AG10803 (cell line): ENCODE results near the gene WNT9A.

ENCODE experiments used
- DNase-seq: peaks from one replicate; pipeline ENCODE4 v3.0.0; 2010; ENCODE audit warnings: low read depth
- H3K4me3 ChIP-seq: 2 replicates; pipeline ENCODE4 v1.5.1; 2011; ENCODE audit warnings: mild to moderate bottlenecking, low read length, control low read depth
- TF ChIP-seq, protein P1 (sequence below): conservative IDR thresholded peaks from 2 replicates; pipeline ENCODE4 v1.5.1; 2011; ENCODE audit warnings: mild to moderate bottlenecking, low read length, control low read depth, inconsistent platforms

WNT9A gene

DNA sequence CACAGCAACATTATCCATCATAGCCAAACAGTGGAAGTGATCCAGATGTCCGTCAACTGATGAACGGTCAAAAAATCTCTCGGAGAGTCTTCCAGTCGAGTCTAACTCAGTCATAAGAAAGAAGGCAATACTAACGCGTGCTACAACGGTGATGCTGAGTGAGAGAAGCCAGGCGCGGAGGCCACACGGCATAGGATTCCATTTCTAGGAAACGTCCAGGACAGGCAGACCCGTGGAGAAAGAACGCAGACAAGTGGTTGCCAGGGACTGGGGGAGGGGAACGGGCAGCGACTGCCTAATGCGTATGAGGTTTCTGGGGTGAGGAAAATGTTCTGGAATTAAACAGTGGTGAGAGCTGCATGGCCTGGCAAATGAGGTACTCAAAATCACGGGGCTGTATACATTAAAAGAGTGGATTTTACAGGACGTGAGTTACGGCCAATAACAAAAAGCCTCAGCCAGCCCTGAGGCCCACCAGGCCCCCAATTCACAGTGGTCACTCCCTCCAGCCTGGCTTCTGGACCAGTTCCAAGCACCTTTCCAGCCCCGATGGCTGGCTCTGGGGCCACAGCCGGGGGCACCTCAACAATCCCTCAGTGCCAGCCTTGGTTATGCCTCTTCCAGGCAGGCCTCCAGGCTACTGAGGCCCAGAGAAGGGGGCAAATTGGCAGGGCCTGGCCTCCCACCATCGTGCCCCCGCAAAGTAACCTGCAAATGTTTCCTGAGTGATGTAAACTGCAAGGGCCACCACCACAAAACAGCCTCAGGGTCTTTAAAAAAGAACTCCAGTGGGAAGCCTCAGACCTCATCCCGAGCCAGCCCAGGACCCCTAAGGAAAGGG is 3.4 kb downstream of the WNT9A start:
- DNase-seq, result no peak
- TF ChIP-seq, protein P1, sequence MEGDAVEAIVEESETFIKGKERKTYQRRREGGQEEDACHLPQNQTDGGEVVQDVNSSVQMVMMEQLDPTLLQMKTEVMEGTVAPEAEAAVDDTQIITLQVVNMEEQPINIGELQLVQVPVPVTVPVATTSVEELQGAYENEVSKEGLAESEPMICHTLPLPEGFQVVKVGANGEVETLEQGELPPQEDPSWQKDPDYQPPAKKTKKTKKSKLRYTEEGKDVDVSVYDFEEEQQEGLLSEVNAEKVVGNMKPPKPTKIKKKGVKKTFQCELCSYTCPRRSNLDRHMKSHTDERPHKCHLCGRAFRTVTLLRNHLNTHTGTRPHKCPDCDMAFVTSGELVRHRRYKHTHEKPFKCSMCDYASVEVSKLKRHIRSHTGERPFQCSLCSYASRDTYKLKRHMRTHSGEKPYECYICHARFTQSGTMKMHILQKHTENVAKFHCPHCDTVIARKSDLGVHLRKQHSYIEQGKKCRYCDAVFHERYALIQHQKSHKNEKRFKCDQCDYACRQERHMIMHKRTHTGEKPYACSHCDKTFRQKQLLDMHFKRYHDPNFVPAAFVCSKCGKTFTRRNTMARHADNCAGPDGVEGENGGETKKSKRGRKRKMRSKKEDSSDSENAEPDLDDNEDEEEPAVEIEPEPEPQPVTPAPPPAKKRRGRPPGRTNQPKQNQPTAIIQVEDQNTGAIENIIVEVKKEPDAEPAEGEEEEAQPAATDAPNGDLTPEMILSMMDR, result no peak
- H3K4me3 ChIP-seq, result no peak overlapping the region

- no peak overlapping the region for H3K4me3 ChIP-seq
- DNase-seq, result no peak
- TF ChIP-seq, protein P1, result no peak
These were observed 4.2 kb downstream of the WNT9A start for GRCh38 chr1:227943381-227944089.

DNA sequence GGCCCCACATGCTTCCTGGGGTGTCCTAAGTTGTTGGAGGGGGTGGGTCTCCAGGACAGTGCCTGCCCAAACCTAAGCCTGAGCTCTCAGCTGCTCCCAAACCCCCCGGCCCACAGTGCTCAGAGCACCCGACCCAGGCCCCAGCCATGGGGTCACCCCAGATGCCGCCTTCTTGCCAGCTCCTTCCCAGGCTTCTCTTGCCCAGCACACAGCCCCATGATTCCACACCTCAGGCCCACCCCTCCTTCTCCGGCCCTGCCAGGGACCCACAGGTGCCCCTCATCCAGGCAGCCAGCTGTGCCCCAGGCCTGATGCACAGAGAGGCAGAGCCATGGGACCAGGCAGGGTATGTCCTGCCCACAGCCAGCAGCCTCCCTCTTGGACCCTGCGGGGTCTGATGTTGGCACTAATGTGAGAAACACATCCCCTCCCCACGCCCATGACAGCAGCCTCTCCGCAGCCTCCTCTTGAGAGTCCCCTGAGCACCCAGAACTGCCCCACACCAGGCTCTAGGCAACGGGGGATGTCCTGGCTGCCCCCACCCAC is 4.9 kb downstream of the WNT9A start:
- TF ChIP-seq, protein P1, result no peak
- DNase-seq, result no peak
- no peak overlapping the region for H3K4me3 ChIP-seq

DNA sequence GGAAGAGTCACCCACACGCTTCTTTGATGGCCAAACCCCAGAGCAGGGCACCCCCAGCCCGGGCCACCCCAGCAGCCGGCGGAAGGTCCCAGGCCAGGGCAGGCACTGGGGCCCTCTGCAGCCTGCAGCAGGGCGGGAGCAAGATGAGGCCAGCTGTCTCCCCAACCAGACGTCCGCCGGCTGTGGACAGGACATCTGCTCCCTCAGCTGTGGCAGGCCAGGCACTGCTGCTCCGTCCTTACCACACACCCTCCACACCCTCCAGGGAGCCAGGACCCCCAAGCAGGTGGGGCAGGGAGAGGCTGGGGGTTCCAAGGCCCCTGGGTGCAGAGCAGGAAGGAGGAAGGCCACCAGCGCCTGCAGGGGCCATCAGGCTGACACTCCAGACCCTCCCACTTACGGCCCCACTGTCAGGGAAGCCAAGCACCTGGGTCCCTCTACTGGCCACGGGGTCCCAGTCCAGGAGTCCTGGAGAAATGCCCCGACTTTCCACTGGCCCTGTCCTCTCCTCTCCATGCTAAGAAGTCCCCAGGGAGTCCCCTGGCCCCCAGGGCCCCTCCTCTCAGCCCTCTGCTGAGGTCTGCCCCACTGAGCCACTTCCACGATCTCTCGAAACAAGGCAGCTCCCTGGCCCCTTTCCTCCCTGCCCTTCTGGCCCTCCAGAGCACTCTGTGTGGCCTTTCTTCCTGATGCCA is 5.6 kb downstream of the WNT9A start:
- no peak overlapping the region for H3K4me3 ChIP-seq
- TF ChIP-seq, protein P1, result no peak; the same call in 1 of the 2 replicates
- DNase-seq, result no peak

DNA sequence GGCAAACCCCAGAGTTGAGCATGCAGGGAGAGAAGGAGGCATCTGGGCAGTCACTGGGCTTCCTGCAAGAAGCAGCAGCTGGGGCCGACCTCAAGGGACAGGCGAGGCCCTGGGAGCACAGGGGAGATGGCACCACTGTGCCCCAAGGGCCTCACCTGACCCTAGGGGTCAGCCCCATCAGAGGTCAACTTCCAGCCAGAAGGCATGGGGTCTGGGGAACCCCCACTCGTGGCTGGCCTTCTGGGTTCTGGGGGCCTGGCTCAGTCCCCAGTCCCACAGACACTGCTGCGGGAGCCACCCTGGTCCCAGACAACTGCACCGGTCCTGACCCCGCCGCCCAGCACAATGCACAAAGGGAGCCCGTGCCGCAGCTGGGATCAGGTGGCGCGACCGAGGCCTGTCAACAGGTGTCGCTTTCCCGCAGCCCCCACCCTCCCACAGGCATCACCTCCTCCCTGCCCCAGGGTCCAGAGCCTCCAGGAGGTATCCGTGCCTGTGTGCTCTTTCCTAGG is 6.2 kb downstream of the WNT9A start:
- no peak for DNase-seq
- no peak overlapping the region for H3K4me3 ChIP-seq
- TF ChIP-seq, protein P1, result no peak

- DNase-seq, result no peak
- no peak overlapping the region for H3K4me3 ChIP-seq
- TF ChIP-seq, protein P1, result no peak
These were observed 6.9 kb downstream of the WNT9A start for GRCh38 chr1:227940791-227941241.
